ENCODE measurements around the gene OSBPL8.
"Not testable (repeated sequence)": the region's sequence is repeated elsewhere in the genome, so short reads cannot be mapped to it uniquely, and the experiment has no call there.

OSBPL8 gene

DNA sequence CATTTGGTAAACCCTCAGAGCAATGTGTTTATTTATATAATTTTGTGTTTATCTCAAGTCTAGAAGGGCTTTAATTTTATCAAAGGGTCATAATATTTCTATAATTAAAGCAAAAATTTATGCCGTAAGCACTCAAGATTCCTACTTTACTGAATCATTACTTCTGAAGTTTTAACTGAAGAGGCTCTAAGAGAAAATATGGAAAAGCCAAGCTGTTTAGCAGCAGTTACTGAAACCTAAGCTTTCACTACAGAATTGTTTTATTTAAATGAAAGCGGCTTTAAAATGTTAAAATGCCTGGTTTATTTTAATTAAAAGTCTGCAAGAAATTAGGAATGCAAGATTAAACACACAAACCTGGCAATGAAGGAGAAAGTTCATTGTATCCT is 137.4 kb downstream of the OSBPL8 start:
- no peak for DNase-seq (ENCODE audit: low read depth in 3 of 3)

DNA sequence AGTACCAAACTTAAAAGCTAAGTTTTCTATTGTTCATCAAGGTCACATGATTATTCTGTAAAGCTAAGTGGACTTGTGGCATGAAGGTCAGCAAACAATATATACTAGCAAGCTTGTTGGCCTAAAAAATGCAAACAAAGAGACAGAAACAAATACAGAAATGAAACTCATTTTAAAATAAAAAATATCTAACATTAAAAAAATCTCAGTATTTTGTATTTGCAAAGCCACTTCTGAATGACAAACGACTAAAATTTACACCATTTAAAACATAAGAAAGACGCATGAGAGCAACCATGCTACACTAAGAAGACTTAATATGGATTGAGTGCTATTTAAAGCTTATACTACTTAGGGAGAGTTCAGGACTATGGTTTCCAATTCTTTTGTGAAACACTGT is 138.5 kb downstream of the OSBPL8 start:
- DNase-seq (ENCODE audit: low read depth in 3 of 3), result no peak

DNA sequence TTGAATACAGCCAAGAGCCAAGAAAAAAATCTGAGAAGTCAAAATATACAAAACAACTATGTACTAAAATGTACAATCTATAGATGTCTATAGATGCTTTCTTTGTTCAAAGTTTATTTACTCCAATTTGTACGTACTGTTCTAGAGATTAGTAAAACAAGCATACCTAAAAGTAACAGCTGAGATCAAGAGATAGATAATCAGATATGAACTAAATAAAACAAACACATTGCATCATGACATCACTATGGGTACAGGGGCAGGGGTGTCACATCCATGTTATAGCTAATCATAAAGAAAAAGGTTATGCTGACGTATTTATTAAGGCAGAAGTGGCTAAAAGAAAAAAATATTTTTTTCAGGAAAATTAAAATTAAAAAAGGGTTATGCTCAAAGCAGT is 139.3 kb downstream of the OSBPL8 start:
- DNase-seq (ENCODE audit: low read depth in 3 of 3), result no peak

DNA sequence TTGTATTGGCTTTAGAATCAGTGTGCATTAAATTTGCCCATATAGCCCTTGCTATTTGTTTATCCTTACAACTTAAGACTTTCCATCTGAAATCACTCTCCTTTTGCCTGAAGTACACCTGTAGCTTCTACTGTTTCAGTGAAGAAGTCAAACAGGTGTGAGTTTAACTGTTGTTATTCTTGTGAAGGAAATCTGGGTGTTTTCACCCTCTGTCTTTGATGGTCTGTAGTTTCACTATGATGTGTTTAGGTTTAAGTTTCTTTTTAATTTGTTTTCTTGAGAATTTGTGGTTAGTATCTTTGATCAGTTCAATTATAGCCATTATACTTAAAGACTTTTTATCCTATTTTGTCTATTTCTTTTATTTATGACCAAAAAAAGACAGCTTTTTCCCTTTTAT is 142.5 kb downstream of the OSBPL8 start:
- no peak for DNase-seq (ENCODE audit: low read depth in 3 of 3)

DNA sequence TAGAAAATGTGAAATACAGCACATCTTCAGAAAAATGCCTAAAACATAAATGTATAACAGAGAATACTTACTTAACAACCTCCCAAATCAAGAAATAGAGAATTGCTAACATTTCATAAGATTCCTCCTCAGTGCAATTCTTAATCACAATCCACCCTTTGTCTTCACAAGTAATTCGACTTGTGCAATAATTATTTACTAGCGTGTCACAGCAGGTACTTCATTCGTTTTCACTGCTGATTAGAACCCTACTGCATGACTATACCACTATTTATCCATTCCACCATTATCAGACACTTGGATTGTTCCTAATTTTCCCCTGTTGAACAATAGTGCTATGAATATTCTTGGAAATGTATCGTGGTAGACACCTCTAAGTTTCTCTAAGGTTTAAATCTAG is 146.4 kb downstream of the OSBPL8 start:
- no peak for DNase-seq (ENCODE audit: low read depth in 3 of 3)

DNA sequence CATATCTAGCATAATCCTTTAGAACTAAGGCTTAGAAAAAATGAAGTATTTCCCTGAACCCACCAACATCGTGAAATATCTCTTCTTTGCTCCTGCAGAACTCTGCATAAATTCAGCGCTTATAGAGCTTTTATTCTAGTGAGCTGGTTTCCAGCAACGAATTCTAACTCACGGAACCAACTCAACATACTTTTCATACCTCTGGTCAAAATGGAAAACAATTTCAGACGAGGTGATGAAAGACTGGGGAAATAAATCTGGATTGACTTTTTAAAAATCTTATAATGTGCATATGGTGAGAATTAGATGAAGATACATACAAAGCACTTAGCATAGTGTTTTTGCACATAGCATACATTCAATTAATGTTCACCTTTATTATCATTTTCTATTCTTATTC is 148.8 kb downstream of the OSBPL8 start:
- no peak for DNase-seq (ENCODE audit: low read depth in 3 of 3)

DNA sequence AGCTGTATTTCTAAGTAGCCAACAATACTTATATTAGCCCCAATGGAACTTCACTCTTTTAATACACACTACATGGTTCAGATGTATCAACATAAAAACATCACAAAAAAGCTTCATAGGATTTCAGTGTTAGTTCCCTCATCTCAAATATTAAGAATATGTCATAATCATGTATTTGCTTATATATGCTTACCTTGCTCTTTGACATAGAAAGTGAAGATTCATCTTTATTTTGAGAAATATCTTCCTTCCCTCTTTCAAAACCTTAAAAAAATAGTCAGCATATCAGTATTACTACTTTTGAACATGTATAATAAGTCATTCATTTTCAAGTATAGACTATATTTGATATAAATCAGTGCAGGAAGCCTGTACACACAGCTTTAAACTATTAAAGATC is 149.2 kb downstream of the OSBPL8 start:
- DNase-seq (ENCODE audit: low read depth in 3 of 3), result no peak

DNA sequence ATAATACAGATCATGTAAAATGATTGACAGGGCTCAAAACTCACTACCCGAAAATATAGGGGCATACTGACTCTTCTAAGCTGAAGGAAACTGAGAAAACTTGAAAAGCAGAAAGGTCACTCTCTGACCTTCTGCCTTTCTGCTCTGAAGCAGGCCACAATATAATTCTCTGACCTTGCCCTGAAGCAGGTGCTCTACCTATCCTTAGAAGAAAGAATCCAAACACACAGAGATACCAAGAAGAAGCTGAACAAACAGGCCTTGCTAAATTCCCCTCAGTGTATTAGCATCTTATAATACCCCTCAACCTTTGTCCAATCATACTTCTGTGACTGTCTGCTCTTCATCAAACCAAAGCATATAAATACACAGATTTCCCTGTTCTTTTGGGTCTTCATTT is 150.5 kb downstream of the OSBPL8 start:
- DNase-seq (ENCODE audit: low read depth in 3 of 3), result no peak

DNA sequence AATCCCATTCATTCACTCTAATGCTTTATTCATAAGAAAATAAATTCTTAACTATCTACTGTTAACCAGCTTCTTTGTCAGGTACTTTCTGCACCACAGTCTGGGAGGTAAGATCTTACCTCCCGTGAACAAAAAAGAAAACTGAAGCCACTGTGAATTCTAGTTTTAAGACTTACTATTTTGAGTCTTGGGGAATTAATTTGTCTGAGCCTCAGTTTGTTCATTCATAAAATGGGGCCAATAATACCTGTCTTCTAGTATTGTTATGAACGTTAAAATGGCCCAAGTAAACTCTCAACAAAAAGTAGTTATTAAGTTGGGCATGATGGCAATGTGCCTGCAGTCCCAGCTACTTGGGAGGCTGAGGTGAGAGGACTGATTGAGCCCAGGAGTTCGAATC is 151.9 kb downstream of the OSBPL8 start:
- DNase-seq (ENCODE audit: low read depth in 3 of 3), result no peak

DNA sequence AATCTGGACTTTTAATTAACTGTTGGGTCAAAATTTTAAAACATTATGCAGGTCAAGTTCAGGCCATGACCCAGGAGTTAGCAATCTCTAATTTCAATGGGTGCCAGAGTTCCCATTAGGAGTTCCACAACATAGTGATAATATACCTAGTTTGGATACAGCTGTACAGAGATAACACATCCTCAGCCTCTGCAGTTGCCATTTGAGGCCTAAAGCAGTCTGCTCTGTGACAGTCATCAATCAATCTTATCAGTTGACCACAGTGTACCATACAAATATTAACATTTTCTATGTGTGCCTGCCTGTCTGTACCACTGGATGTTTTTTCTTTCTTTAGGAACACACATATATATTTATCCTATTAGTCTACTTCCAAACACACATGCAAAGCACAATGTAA is 157.3 kb downstream of the OSBPL8 start:
- no peak for DNase-seq (ENCODE audit: low read depth in 3 of 3)

DNA sequence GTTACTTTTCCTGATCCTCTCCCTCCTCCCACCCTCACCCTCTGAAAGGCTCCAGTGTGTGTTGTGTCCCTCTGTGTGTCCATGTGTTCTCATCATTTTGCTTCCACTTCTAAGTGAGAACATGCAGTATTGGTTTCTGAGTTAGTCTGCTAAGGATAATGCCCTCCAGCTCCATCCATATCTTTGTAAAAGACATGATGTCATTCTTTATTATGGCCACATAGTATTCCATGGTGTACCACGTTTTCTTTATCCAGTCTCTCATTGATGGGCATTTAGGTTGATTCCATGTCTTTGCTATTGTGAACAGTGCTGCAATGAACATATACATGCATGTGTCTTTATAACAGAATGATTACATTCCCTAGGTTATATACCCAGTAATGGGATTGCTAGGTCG is 159.4 kb downstream of the OSBPL8 start:
- no peak for DNase-seq (ENCODE audit: low read depth in 3 of 3)

DNA sequence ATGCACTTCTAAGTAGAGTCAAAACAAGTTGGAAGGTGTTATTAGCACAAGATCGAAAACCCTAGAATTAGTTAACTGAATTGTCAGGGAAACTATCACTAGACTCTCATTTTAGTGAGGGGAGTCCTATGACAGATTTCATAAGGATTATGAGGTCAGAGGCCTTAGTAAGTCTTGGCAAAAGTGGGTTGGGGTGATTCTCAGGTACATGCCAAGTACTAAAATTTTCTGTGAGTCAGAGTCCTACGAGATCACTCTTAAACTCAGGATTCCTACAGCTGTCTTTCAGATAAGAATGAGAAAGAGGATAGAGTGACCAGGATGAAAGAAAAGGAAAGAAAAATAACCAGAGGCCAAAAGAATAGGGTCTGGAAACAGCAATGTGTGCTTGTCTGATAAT is 160.5 kb downstream of the OSBPL8 start:
- DNase-seq (ENCODE audit: low read depth in 3 of 3), result no peak

DNA sequence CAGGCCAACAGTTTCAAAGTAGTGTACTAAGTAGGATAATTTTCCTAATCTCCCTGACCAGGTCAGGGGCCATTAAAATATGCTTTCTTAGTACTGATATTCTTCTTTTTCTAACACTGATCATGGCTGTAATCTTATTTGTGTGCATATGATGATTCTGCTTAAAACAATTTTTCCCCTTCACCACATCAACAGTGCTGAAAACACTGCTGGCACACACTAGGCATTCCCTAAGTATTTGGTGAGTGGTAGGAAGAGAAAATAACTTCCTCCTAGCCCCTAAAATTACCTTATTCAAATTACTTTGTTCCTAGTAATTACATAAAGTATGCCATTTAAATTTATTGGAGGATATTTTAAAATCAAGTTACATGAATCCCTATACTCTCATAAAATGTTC is 161.5 kb downstream of the OSBPL8 start:
- no peak for DNase-seq (ENCODE audit: low read depth in 3 of 3)

DNA sequence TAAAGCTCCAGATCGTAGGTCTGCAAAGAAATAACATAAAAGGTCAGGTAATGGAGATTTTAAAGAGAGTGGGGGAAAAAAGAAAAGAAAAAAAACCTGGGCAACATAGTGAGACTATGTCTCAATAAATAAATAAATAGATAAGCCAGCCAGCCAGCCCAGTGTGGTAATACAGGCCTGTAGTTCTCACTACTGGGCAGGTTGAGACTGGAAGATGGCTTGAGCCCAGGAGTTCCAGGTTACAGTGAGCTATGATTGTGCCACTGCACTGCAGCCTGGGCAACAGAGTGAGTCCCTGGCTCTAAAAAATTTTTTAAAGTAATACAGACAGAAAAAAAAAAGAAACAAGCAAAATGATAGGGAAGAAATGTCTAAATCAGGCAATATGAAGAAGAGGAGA is 168.1 kb downstream of the OSBPL8 start:
- no peak for DNase-seq (ENCODE audit: low read depth in 3 of 3)

DNA sequence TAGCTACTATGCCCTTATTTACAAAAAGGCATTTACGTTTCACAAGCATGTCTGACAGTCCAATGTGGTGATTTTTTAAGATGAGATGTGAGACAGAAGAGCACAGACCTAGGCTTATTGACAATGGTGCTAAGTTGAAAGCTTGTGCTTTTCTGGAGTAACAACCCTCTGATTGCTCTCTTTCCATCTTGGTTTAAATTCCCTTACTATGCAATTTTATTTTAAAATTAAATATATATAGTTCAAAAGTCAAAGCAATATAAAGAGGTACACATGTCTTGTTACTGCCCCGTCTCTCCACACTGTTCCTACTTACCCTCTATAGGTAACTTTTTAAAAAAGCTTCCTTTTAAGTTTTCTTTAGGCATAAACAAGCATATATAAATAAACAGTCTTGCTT is 172.0 kb downstream of the OSBPL8 start:
- no peak for DNase-seq (ENCODE audit: low read depth in 3 of 3)

DNA sequence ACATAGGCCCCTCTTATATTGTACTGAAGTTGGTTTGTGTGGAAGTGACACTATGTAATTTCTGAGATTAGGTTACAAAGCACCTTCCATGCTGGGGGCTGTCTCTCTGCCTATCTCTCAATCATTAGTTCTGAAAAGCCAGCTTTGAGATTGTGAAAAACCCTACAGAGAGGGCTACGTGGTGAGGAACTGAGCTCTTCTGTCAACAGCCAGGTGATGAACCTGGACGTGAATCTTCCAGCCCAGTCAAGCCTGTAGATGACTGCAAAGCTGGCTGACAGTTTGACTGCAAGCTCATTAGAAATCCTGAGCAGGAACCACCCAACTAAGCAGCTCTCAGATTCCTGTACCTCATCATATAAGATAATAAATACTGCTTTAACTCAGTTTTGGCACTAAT is 175.0 kb downstream of the OSBPL8 start:
- no peak for DNase-seq (ENCODE audit: low read depth in 3 of 3)

DNA sequence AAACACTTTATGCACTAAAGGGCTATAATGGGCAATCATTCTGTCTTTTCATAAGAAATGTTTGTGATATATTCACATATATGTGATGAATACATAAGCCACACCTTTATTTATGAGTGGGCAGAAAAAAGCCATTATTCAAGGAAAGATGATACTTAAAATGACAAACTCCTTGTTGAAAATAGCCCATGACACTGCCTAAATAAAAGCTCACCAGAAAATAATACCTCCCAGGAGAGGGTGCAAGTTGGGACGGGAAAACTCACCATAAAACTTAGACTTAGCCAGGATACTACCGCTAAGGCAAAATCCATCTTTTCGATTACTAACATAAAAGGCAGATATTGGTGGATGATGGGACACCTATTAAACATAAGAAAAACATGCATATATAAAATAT is 175.6 kb downstream of the OSBPL8 start:
- no peak for DNase-seq (ENCODE audit: low read depth in 3 of 3)

DNA sequence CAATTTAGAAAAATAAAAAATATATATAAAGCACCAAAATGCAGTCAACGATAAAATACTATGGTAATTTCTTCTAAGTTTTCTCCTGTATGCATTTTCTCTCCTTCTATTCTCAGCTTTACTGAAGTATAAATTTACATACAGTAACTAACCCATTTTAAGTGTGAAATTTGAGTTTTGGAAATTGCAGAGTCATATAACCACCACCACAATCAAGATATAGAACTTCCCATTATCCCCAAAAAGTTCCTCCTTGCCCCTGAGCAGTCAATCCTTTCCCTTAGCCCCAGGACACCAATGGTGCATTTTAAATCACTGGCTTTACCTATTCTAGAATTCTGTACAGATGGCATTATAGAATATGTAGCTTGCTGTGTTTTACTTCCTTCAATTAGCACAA is 180.3 kb downstream of the OSBPL8 start:
- no peak for DNase-seq (ENCODE audit: low read depth in 3 of 3)

DNA sequence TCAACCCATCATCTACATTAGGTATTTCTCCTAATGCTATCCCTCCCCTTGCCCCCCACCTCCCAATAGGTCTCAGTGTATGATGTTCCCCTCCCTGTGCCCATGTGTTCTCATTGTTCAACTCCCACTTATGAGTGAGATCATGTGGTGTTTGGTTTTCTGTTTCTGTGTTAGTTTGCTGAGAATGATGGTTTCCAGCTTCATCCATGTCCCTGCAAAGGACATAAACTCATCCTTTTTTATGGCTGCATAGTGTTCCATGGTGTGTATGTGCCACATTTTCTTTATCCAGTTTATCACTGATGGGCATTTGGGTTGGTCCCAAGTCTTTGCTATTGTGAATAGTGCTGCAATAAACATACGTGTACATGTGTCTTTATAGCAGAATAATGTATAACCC is 182.7 kb downstream of the OSBPL8 start:
- not testable (repeated sequence) for DNase-seq (ENCODE audit: low read depth in 3 of 3)

DNA sequence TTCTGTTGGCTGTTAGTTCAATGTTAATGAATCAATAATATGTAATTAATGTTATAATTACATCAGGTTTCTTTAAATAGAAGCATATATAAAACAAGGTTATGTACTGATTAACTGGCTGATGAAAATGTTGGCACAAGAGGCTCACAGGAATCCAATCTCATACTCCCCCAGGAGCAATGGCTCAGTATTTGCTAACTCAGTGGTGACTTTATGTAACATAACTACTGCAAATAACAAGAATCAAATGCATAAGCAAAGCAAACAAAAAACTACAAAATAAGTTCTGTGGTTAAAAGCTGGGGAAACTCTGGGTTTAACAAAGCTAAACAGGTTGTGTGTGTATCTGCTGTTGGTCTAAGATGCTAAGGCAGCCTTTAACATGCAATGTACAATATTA is 183.6 kb downstream of the OSBPL8 start:
- no peak for DNase-seq (ENCODE audit: low read depth in 3 of 3)

DNA sequence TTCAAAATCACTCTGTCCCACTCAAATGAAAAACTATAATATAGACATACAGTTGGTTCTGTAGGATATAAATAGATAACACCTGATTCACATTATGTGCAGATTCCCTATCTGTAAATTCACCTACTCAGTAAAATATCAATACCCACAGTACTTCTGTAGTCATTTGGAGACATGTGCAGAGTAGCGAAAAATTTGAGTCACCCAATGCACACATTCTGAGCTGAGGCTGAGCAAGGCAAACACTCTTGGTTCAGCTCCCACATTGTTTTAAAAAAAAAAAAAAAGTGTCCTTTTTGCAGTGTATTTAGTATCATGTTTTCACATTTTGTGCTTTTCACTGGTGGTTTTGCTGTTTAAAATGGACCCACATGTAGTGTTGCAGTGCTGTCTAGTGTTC is 184.1 kb downstream of the OSBPL8 start:
- no peak for DNase-seq (ENCODE audit: low read depth in 3 of 3)

DNA sequence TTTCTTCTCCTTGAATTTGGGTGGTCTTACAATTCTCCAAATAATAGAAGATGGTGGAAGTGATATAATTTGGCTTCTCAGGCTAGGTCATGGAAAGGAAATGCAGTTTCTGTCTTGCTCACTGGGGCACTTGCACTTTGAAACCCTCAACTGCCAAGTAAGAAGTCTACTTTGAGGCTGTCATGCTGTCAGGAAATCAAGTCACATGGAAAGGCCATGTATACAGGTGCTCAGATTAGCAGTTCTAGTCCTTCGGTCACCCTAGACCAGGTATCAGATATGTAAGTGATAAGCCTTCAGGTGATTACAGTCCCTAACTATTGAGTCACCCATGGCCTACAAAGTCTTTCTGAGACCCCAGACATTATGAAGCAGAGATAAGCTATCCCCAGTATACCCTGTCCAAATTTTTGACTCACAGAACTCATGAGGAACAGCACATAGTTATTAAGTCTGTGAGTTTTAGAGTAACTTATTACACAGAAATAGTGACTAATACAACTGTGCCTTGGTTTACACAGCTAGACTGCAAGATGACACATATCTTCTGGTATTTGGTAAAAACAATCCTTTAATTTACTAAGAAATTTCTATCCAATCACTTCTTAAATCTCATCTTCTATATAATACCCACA is 185.1 kb downstream of the OSBPL8 start:
- DNase-seq (ENCODE audit: low read depth in 3 of 3), result no peak

DNA sequence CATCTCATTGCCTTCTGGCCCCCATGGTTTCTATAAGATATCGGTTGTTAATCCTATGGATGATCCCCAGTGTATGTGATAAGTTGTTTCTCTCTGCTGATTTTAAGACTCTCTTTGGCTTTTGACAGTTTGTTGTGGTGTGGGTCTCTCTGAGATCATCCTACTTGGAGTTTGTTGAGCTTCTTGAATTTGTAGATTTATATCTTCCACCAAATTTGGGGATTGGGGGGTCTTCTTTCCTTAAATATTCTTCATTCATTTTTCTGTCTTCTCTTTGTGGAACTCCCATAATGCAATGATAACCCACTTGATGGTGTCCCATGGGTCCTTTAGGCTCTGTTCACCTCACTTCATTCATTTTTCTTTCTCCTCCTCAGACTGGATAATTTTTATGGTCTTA is 191.3 kb downstream of the OSBPL8 start:
- DNase-seq (ENCODE audit: low read depth in 3 of 3), result no peak

DNA sequence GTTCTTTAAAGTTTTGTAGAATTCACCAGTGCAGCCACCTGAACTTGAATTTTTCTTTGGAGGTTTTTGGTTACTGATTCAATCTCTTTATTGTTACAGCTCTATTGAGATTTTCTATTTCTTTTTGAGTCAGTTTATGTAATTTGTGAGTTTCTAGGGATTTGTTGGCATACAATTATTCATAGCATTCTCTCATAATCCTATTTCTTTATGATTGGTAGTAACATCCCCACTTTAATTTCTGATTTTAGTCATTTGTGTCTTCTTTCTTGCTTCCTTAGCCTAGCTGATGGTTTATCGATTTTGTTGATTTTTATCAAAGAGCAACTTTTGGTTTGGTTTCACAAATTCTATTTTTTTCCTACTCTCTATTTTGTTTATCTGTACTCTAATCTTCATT is 193.4 kb downstream of the OSBPL8 start:
- no peak for DNase-seq (ENCODE audit: low read depth in 3 of 3)

DNA sequence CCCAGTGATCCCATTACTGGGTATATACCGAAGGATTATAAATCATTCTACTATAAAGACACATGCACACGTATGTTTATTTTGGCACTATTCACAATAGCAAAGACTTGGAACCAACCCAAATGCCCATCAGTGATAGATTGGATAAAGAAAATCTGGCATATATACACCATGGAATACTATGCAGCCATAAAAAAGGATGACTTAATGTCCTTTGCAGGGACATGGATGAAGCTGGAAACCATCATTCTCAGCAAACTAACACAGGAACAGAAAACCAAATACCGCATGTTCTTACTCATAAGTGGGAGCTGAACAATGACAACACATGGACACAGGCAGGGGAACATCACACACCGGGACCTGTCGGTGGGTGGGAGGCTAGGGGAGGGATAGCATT is 195.4 kb downstream of the OSBPL8 start:
- DNase-seq (ENCODE audit: low read depth in 3 of 3), result not testable (repeated sequence)

All from stimulated activated CD4-positive, alpha-beta T cell treated with anti-CD3 and anti-CD28 coated beads, TNF-alpha, amount 100 ng/mL, for 24 hours (primary cell).